ENCODE measurements around the gene TPM4.

DNA sequence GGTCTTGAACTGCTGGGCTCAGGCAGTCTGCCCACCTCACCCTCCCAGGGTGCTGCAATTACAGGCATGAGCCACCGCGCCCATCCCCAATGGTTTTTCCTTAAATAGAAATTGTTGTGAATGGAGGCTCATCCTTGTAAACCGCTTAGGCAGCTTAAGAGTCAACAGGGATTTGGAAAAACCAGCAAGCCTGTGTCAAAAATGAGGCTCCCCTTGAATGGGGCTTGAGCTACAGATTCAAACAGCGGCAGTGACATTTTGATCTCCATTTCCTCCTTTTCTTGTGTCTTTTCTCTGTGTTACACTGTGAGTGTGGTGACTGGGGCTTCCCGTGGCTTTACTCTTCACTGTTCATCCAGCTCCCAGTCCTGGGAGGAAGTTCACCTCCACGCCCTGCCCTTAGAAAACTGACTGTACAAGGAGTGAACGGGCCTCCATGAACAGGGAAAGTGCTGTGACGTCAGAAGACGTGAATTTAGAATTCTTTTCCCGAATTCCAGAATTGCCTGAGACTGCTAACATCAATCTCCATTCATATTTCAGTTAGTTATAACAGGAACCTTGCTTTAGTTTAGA lies 20.1 kb downstream of the TPM4 start:
- TF ChIP-seq, protein P1, sequence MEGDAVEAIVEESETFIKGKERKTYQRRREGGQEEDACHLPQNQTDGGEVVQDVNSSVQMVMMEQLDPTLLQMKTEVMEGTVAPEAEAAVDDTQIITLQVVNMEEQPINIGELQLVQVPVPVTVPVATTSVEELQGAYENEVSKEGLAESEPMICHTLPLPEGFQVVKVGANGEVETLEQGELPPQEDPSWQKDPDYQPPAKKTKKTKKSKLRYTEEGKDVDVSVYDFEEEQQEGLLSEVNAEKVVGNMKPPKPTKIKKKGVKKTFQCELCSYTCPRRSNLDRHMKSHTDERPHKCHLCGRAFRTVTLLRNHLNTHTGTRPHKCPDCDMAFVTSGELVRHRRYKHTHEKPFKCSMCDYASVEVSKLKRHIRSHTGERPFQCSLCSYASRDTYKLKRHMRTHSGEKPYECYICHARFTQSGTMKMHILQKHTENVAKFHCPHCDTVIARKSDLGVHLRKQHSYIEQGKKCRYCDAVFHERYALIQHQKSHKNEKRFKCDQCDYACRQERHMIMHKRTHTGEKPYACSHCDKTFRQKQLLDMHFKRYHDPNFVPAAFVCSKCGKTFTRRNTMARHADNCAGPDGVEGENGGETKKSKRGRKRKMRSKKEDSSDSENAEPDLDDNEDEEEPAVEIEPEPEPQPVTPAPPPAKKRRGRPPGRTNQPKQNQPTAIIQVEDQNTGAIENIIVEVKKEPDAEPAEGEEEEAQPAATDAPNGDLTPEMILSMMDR (IDR thresholded peaks at IDR 0.05): no peak
- no peak for TF ChIP-seq POLR2A (IDR thresholded peaks at IDR 0.05)

All from prostate gland (tissue), 2 donors.